Fibroblast of lung (primary cell): ENCODE measurements around the gene DMXL1. TPM values are rescaled to one million over a fixed set of nuclear protein-coding genes. Genes with fewer than 3 reads are reported as not detected.

Source experiments
- DNase-seq, 2 donors: peaks; one replicate each; pipeline versions ENCODE4 v3.0.0 to v3.0.0-alpha.2; 2010; ENCODE audit warnings: low read depth in 2 of 2
- H2AFZ ChIP-seq: 2 replicates; pipeline ENCODE4 v1.5.1; 2012; ENCODE audit warnings: low read length, control low read depth, inconsistent platforms
- H3K27ac ChIP-seq: 2 replicates; pipeline ENCODE4 v1.5.1; 2011; ENCODE audit warnings: low read length, control low read depth; ENCODE audit not compliant: insufficient read depth
- H3K27me3 ChIP-seq: 2 replicates; pipeline ENCODE4 v1.5.1; 2011; ENCODE audit warnings: mild to moderate bottlenecking, low read length; ENCODE audit not compliant: control insufficient read depth, insufficient read depth
- H3K36me3 ChIP-seq: 2 replicates; pipeline ENCODE4 v1.5.1; 2011; ENCODE audit warnings: low read length; ENCODE audit not compliant: control insufficient read depth, insufficient read depth
- H3K4me1 ChIP-seq: 2 replicates; pipeline ENCODE4 v1.5.1; 2011; ENCODE audit warnings: low read length; ENCODE audit not compliant: control insufficient read depth, insufficient read depth; ENCODE audit errors: extremely low read depth
- H3K4me2 ChIP-seq: 2 replicates; pipeline ENCODE4 v1.5.1; 2011; ENCODE audit warnings: low read length, control low read depth; ENCODE audit not compliant: insufficient read depth; ENCODE audit errors: extremely low read depth
- H3K4me3 ChIP-seq, 4 experiments: fragments of 200-600 bp in 1 of 4; sonication (generic) in 1 of 4; replicated peaks in 1 of 4; 2 replicates each; pipeline ENCODE4 v1.5.1; 2011 to 2016; ENCODE audit warnings: low read length in 4 of 4, low read depth in 3 of 4, mild to moderate bottlenecking in 3 of 4, control low read depth in 2 of 4, inconsistent platforms in 1 of 4, mixed read lengths in 1 of 4; ENCODE audit not compliant: insufficient read depth in 1 of 4; ENCODE audit errors: control extremely low read depth in 1 of 4
- H3K79me2 ChIP-seq: 2 replicates; pipeline ENCODE4 v1.5.1; 2012; ENCODE audit warnings: mild to moderate bottlenecking, low read length, inconsistent platforms; ENCODE audit not compliant: control insufficient read depth, insufficient read depth
- H3K9ac ChIP-seq: 2 replicates; pipeline ENCODE4 v1.5.1; 2011; ENCODE audit warnings: mild to moderate bottlenecking, low read length, control low read depth; ENCODE audit not compliant: insufficient read depth
- H3K9me3 ChIP-seq: 2 replicates; pipeline ENCODE4 v1.5.1; 2012; ENCODE audit warnings: low read depth, low read length; ENCODE audit not compliant: control insufficient read depth, insufficient read depth
- H4K20me1 ChIP-seq: 2 replicates; pipeline ENCODE4 v1.5.1; 2011; ENCODE audit warnings: low read length; ENCODE audit not compliant: control insufficient read depth, insufficient read depth; ENCODE audit errors: extremely low read depth
- EZH2 ChIP-seq: IDR thresholded peaks from 2 replicates; pipeline ENCODE4 v1.5.1; 2012; ENCODE audit warnings: low read length, control low read depth, mild to moderate bottlenecking; ENCODE audit errors: missing control alignments
- polyA plus RNA-seq, 2 donors: library from polyadenylated mRNA; depleted of rRNA in 1 of 2; stranded (reverse) in 1 of 2; unstranded in 1 of 2; fragments of >200 nt; gene quantifications; 2 replicates each; pipeline ENCODE4 v1.2.1, GENCODE V29; 2011 to 2012; ENCODE audit warnings: missing spikeins in 1 of 2
- total RNA-seq: library from RNA; depleted of rRNA; stranded (reverse); fragments of >200 nt; gene quantifications from 2 replicates; pipeline ENCODE4 v1.2.1, GENCODE V29; 2014
- TF ChIP-seq, protein P1 (sequence below), 2 donors: IDR thresholded peaks in 1 of 2; conservative IDR thresholded peaks in 1 of 2; 1 replicate in 1 of 2; 2 replicates in 1 of 2; pipeline ENCODE4 v1.5.1; 2011 to 2012; ENCODE audit warnings: low read length in 2 of 2, control low read depth in 1 of 2, inconsistent platforms in 1 of 2, low read depth in 1 of 2, mild to moderate bottlenecking in 1 of 2

Gene DMXL1
- total and polyA plus RNA-seq, 2 donors (not counting 1 experiment from before 2014, with no cell fraction given), result 21.1 to 59.5 TPM

DNA sequence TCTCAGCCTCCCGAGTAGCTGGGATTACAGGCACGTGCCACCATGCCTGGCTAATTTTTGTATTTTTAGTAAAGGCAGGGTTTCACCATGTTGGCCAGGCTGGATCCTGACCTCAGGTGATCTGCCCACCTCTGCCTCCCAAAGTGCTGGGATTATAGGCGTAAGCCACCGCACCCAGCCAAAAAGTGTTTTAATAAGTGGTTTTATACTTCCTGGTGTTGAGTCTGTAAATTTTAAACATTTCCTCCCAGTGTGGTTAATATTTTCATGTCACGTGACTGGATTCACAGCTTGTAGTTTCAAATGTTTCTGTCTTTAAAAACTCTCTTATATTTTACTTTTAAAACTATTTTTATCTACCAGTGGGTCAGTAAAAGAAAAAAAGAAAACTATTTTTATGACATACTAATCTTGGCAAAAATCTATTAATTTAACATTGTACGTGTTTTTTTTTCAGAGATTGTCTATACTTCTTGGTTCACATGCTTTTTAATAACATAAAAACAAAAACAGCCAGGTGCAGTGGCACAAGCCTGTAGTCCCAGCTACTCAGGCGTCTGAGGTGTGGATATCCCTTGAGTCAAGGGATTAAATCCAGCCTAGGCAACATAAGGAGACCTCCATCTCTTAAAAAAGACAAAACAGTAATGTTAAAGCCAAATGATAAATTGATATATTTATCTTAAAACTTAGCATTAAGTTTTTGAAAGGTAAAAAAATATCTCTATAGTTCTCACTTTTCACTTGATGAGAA is 117.1 kb downstream of the DMXL1 start:
- TF ChIP-seq, protein P1, sequence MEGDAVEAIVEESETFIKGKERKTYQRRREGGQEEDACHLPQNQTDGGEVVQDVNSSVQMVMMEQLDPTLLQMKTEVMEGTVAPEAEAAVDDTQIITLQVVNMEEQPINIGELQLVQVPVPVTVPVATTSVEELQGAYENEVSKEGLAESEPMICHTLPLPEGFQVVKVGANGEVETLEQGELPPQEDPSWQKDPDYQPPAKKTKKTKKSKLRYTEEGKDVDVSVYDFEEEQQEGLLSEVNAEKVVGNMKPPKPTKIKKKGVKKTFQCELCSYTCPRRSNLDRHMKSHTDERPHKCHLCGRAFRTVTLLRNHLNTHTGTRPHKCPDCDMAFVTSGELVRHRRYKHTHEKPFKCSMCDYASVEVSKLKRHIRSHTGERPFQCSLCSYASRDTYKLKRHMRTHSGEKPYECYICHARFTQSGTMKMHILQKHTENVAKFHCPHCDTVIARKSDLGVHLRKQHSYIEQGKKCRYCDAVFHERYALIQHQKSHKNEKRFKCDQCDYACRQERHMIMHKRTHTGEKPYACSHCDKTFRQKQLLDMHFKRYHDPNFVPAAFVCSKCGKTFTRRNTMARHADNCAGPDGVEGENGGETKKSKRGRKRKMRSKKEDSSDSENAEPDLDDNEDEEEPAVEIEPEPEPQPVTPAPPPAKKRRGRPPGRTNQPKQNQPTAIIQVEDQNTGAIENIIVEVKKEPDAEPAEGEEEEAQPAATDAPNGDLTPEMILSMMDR (conservative IDR thresholded peaks at IDR 0.05 in 1 of 2, IDR thresholded peaks at IDR 0.05 in 1 of 2; ENCODE audit: low read depth in 1 of 2, low read length in 2 of 2), result no peak
- no peak for TF ChIP-seq EZH2
- no peak overlapping the region for H3K4me2 ChIP-seq
- H3K36me3 ChIP-seq, result no peaks in the 10 kb centered on the region
- no peak overlapping the region for H3K4me3 ChIP-seq
- no peaks in the 10 kb centered on the region for H3K9me3 ChIP-seq
- no peaks in the 10 kb centered on the region for H3K4me1 ChIP-seq
- no peak overlapping the region for H3K9ac ChIP-seq
- no peaks in the 10 kb centered on the region for H4K20me1 ChIP-seq
- H3K79me2 ChIP-seq, result no peaks in the 10 kb centered on the region
- no peak overlapping the region for H3K27ac ChIP-seq
- no peak for DNase-seq
- no peak overlapping the region for H2AFZ ChIP-seq
- no peaks in the 10 kb centered on the region for H3K27me3 ChIP-seq

DNA sequence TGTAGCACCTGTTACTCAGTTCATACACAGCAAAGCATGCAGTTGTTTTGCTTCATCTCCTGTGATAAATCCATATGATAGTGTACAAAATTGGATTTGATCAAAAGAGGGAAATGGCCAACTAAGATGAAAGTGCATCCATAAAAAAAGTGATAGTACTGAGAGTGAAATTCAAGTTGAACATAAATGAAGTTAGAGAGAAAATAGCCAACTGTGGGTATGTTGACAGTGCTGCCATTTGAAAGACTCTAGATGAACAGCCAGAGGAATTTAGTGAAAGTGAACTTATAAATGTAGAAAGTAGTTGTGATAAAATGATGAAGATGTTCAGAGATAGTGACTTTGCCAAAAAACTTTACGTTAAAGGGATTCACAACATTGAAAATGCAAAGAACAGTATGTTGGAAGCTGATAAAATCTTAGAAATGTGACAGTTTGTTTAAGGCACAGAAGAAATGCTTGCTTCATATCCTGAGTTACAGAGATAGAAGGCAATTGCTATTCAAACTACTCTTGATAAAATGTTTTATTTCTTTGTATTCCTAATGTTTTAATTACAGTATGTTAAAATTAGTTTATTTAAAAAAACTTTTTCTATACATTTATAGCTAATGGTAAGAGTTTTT is 119.7 kb downstream of the DMXL1 start:
- TF ChIP-seq, protein P1 (conservative IDR thresholded peaks at IDR 0.05 in 1 of 2, IDR thresholded peaks at IDR 0.05 in 1 of 2; ENCODE audit: low read depth in 1 of 2, low read length in 2 of 2), result no peak
- TF ChIP-seq EZH2, result no peak
- Histone ChIP-seq H3K4me2 (no peak overlapping the region), H3K4me3 (no peak overlapping the region), H3K27me3 (no peaks in the 10 kb centered on the region), H3K9me3 (no peaks in the 10 kb centered on the region), H3K79me2 (no peaks in the 10 kb centered on the region), H3K36me3 (no peaks in the 10 kb centered on the region), H4K20me1 (no peaks in the 10 kb centered on the region), H3K27ac (no peak overlapping the region), H2AFZ (no peak overlapping the region), H3K4me1 (no peaks in the 10 kb centered on the region), H3K9ac (no peak overlapping the region)
- DNase-seq, result no peak

DNA sequence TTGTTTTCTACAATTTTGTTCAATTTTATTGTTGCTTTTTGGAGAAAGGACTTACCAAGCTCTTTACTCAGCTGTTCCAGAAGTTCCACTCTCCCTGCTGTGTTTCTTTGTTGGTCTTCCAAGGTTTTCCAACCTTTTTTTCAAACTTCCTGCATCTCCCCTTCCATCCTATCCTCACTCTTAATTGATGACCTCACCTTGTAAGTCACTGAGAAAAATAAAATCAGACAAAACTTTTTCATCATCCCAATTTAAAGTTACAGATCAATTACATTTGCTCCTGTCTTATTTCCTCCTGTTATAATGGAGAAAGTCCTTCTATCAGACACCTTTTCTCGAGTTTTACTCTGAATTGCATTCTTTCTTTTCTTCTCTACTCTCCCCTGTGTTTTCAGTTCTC is 121.1 kb downstream of the DMXL1 start:
- no peak for DNase-seq
- Histone ChIP-seq H3K27ac (no peak overlapping the region), H3K9ac (no peak overlapping the region), H3K4me1 (no peaks in the 10 kb centered on the region), H3K4me2 (no peak overlapping the region), H4K20me1 (no peaks in the 10 kb centered on the region), H3K79me2 (no peaks in the 10 kb centered on the region), H3K4me3 (no peak overlapping the region), H2AFZ (no peak overlapping the region), H3K27me3 (no peaks in the 10 kb centered on the region), H3K36me3 (no peaks in the 10 kb centered on the region), H3K9me3 (no peaks in the 10 kb centered on the region)
- TF ChIP-seq EZH2, result no peak
- TF ChIP-seq, protein P1 (conservative IDR thresholded peaks at IDR 0.05 in 1 of 2, IDR thresholded peaks at IDR 0.05 in 1 of 2; ENCODE audit: low read depth in 1 of 2, low read length in 2 of 2), result no peak
